ENCODE data around the gene RBFOX1.

The RBFOX1 gene

DNA sequence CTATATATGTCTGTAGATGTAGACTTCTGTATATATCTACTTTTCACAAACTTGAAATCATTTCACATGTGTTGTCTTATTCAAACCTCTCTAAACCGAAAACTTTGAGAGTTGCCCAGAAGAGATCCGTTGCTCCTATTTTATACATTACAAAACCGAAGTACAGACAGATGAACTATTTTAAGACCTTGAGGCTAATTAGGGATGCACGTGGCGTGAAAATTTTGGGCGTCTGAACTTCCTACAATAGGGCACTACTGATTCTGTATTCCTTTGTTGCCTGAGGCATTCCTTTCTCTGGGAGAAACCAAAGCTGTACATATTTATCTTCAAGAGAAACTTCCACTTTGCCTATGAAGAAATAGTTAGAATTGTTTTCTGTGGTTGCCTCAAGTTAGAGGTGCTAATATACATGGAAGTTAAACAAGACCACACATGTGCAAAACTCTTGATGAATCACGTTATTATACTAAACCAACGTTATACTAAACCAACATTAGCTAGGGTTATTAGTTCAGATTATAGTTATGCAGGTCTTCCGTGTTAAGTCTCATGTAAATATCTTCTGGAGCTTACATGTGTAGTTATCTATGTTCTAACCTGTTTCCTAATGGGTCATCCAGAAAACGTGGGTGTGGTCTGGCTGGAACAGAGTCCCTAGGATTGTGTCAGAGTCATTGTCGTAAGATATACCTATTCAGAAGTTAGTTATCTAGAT, 111.2 kb downstream of the RBFOX1 start:
- Mint-ChIP-seq H3K4me1 (no peaks in the 10 kb centered on the region), H3K9me3 (no peaks in the 10 kb centered on the region), H3K27ac (no peak overlapping the region), H3K4me3 (no peak overlapping the region), H3K36me3 (no peaks in the 10 kb centered on the region), H3K27me3 (no peaks in the 10 kb centered on the region)

DNA sequence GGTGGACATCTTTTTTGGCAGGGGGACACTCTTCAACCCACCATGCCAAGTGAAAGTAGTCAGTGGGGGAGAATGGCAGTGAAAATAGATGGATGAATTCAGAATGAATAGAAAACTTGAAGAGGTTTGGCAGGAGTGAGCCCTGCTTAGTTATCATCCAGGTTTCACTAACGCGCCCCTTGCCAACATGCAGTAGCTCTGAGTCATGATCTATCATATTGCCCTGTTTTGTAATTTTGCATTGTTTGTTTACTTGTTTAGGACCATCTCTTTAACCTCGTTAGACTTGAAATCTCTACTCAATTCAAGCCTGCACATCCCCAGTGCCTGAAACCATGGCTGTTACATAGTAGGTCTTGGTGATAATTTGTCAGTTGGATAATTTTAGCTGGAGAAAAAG, 116.7 kb downstream of the RBFOX1 start:
- Mint-ChIP-seq H3K4me1 (no peaks in the 10 kb centered on the region), H3K27me3 (no peaks in the 10 kb centered on the region), H3K36me3 (no peaks in the 10 kb centered on the region), H3K9me3 (peaks cover 14% of the 10 kb centered on the region), H3K4me3 (no peak overlapping the region), H3K27ac (no peak overlapping the region)

DNA sequence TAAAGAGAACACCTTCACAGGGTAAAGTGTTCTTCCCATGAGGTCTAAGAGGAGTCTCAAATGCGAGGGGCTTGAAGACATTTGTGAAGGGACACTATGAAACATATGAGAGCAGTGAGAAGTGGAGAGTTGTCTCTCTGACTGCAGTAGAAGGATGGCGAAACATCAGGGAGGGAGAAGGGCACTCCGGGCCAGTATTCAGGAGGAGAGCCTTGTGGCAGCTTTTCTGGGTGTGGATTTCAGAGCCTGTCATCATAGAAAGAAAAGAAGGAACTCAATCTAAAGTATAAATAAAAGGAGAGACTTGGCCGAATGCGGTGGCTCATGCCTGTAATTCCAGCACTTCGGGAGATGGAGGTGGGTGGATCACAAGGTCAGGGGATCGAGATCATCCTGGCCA, 117.2 kb downstream of the RBFOX1 start:
- Mint-ChIP-seq H3K27ac (no peak overlapping the region), H3K27me3 (no peaks in the 10 kb centered on the region), H3K4me1 (no peaks in the 10 kb centered on the region), H3K9me3 (peaks cover 14% of the 10 kb centered on the region), H3K4me3 (no peak overlapping the region), H3K36me3 (no peaks in the 10 kb centered on the region)

DNA sequence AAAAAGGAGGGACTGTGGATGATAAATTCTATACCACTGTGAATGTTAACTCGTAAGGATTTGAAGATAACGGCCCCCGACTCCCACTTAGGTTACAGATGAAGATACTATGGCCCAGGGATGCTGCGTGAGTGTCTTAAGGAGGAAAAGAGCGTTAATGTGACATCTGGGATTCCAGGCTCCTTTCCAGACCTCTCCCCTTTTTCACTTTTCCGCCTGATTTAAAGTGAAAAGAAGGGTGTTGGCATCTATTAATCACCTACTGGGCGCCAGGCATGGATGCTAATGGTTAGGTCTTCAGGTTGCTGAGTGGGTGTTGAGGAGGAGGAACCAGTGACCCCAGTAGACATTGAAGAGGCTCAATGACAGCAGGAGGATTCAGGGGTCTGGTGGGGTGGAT, 117.8 kb downstream of the RBFOX1 start:
- Mint-ChIP-seq H3K27me3 (no peaks in the 10 kb centered on the region), H3K27ac (no peak overlapping the region), H3K4me1 (no peaks in the 10 kb centered on the region), H3K4me3 (no peak overlapping the region), H3K9me3 (peaks cover 14% of the 10 kb centered on the region), H3K36me3 (no peaks in the 10 kb centered on the region)

DNA sequence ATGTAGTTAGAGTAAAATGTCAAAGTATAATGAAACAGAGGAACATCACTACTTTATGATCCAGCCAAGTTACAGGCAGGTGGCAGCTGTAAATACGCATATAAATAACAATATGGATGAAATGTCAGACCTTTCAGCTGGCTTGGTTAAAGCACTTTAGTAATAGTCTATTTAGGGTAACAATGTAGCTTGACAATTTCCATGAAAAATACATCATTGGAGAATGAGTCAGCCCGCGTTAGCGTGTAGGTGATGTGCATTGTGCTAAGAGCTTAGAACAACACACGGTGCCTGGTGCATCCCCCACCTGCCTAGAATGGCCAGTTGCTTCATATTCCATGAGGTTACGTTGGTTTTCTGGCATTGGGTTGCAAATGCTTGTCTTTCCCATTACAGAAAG, 119.4 kb downstream of the RBFOX1 start:
- no peaks in the 10 kb centered on the region for H3K36me3 Mint-ChIP-seq
- H3K27ac Mint-ChIP-seq, result no peak overlapping the region
- H3K27me3 Mint-ChIP-seq, result no peaks in the 10 kb centered on the region
- peaks cover 14% of the 10 kb centered on the region for H3K9me3 Mint-ChIP-seq
- no peaks in the 10 kb centered on the region for H3K4me1 Mint-ChIP-seq
- H3K4me3 Mint-ChIP-seq, result no peak overlapping the region

DNA sequence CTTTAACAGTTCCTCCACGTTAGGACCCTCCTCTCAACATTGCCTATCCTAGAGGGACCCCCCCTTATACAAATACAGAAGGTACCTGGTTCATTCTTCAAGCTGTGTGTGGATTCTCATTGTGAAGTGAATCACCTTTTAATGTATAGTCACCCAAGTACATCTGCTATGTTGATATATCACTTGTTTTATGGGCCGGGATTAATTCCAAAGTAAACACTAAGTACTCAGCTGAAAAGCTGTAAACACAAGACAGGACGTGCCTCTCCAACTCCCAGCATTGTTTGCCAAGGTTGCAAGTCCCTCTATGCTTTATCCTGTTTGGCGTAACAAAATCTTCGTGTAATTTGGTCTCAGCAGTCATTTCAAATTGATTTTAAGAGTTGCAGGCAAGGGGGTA, 123.6 kb downstream of the RBFOX1 start:
- no peaks in the 10 kb centered on the region for H3K27me3 Mint-ChIP-seq
- H3K4me1 Mint-ChIP-seq, result no peaks in the 10 kb centered on the region
- H3K9me3 Mint-ChIP-seq, result peaks cover 20% of the 10 kb centered on the region
- no peaks in the 10 kb centered on the region for H3K36me3 Mint-ChIP-seq
- H3K27ac Mint-ChIP-seq, result no peak overlapping the region
- no peak overlapping the region for H3K4me3 Mint-ChIP-seq

DNA sequence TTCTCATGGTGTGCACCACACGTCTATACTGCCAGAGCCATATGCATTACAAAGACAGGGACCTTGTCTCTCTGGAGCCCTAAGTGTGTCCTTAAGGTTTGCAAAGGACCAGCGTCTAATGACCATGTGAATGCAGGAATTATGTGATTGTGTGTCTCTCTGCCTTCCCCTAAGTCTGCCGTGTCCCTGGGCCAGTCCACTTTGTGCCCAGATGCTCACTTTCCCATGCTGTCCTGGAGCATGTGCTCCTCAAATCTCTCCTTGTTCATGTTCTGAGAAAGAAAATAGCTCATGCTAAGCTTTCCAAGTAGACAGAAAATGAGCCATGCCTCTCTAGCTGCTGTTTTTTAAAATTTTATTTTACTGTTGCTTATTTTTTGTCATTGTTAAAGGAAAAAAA, 125.5 kb downstream of the RBFOX1 start:
- no peaks in the 10 kb centered on the region for H3K27me3 Mint-ChIP-seq
- peaks cover 19% of the 10 kb centered on the region for H3K9me3 Mint-ChIP-seq
- H3K4me3 Mint-ChIP-seq, result no peak overlapping the region
- no peak overlapping the region for H3K27ac Mint-ChIP-seq
- no peaks in the 10 kb centered on the region for H3K36me3 Mint-ChIP-seq
- no peaks in the 10 kb centered on the region for H3K4me1 Mint-ChIP-seq

DNA sequence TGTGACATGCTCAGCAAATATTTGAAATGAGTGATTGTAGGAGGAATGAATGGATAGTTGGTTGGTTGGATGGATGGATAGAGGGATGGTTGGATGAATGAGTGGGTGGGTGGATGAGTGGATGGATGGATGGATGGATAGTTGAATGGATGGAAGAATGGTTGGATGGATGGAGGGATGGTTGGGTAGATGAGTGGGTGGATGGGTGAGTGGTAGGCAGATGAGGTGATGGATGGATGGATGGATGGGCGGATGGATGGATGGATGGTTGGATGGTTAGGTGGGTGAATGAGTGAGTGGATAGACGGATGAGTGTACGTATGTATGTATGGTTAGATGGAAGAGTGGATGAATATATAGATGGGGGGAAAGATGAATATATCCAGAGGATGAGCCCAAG, 137.7 kb downstream of the RBFOX1 start:
- H3K36me3 Mint-ChIP-seq, result no peaks in the 10 kb centered on the region
- H3K27me3 Mint-ChIP-seq, result no peaks in the 10 kb centered on the region
- H3K4me3 Mint-ChIP-seq, result no peak overlapping the region
- H3K27ac Mint-ChIP-seq, result no peak overlapping the region
- H3K9me3 Mint-ChIP-seq, result peaks cover 6% of the 10 kb centered on the region
- H3K4me1 Mint-ChIP-seq, result no peaks in the 10 kb centered on the region

DNA sequence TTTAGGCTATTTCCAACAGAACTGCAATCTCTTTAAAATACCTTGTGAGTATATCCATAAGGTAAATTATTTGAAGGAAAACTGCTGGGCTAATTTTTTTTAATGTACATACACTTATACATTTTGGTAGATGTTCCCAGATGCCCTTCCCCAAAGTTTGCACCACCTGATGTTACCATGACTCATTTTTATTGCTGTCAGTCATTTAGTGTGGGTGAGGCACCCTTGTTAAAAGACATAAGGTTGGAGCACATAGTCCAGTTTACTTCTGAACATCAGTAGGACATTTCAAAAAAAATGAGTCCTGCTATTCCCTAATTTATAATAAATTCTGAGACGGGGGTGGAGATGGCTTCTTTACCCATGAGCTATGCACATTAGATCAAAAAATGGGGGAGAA, 138.6 kb downstream of the RBFOX1 start:
- Mint-ChIP-seq H3K4me3 (no peak overlapping the region), H3K27me3 (no peaks in the 10 kb centered on the region), H3K9me3 (peaks cover 6% of the 10 kb centered on the region), H3K4me1 (no peaks in the 10 kb centered on the region), H3K27ac (no peak overlapping the region), H3K36me3 (no peaks in the 10 kb centered on the region)

DNA sequence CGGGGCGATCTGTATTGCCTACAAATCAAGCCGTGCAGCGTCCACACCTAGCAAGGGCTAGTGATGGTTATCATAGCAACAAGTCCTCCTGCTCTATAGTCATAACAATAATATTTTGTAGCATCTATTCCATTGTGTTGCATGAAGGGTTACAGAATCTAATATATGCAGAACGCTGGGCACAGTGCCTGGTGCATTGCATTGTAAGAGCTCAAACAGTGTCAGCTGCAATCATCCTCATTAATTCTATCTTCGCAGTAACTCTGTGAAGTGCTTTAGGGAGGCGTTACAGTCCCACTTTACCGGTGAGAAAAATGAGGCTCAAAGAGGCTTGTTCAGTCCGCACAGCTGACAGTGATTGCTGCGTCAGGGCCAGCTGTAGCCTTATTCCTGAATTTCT, 149.4 kb downstream of the RBFOX1 start:
- no peak overlapping the region for H3K4me3 Mint-ChIP-seq
- peaks cover 4% of the 10 kb centered on the region for H3K9me3 Mint-ChIP-seq
- no peaks in the 10 kb centered on the region for H3K36me3 Mint-ChIP-seq
- H3K4me1 Mint-ChIP-seq, result no peaks in the 10 kb centered on the region
- no peaks in the 10 kb centered on the region for H3K27me3 Mint-ChIP-seq
- H3K27ac Mint-ChIP-seq, result no peak overlapping the region

DNA sequence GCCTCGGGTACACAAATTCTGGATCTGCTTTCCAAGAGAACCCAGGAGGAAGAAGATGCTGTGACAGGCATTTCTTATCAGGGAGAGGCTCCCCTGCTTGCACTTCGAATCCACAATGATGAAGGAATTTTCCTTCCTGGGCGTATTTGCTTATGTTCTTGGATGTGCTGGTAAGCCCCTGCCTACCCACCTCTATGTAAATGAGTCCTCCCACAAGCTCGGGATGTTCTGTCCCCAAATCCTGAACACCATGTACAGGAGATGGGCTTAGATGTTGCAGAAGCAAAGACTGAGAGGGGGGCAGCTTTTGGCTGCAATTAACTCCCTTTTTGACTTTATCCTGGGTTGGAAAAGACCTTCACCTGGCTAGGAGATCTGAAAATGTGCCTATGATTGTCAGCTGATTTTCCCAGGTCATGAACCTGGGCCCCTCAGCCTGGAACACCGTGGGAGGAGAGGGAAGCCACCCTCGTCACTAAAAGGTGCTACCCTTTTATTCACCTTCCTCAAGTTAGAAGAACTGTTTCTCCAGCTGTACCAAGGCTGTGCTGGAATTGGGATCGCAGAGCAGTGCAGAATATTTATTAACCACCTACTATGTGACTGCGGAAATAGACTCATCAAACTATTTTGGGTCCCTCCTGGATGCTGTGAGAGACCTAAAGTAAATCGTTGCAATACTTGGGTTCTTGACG, 150.1 kb downstream of the RBFOX1 start:
- Mint-ChIP-seq H3K9me3 (peaks cover 4% of the 10 kb centered on the region), H3K4me3 (no peak overlapping the region), H3K36me3 (no peaks in the 10 kb centered on the region), H3K27ac (no peak overlapping the region), H3K27me3 (no peaks in the 10 kb centered on the region), H3K4me1 (no peaks in the 10 kb centered on the region)

DNA sequence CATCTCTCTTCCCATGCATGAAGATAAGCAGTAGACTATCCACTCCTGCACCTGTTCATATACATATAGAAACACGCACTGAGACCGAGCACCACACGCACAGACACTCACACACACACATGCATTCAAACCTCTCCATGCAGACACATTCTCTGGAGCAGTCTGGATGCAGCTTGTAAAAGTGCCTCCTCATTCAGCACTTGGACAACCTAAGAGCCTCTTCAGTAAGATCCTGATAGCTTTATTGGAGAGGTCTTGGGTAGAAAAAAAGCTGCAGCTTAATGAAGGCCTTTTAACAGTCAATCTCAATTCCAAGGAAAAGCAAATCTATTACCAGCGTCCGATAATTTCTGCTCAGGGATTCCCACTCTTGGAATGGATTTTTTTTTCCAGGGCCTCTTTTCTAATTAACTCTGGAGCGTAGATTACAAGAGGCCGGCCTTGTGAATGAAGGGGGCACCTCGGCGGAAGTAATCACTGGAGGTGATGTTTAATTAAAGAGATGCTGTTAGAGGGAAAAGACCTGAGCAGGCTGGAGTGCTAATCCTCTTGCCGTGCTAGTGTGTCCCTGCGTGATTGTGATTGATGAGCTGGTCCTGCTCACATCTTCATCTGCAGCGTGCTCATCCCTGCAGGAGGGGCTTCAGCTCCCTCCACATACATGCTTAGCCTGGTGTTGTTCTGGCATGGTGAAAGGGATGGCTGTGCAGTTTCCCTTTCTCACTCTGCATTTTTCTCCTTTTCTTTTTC, 155.1 kb downstream of the RBFOX1 start:
- Mint-ChIP-seq H3K27me3 (no peaks in the 10 kb centered on the region), H3K36me3 (no peaks in the 10 kb centered on the region), H3K9me3 (no peaks in the 10 kb centered on the region), H3K27ac (no peak overlapping the region), H3K4me1 (no peaks in the 10 kb centered on the region), H3K4me3 (no peak overlapping the region)

DNA sequence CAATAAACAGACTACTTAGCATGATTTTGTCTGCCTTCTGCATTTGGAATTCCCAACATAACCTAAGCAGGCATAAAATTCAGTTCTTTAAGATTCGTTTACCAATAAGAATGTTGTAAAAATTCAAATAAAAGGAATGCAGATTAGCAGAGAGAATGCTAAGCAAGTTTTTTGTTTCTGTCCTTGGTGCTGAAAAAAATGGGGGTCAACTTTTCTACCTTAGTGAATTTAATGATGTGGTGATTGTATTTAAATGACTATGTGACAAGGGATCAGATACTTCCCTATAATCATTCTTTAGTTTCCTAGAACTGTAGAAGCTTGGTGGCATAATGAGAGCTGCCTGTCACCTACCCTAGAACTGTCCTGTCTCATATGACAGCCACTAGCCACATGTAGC, 159.5 kb downstream of the RBFOX1 start:
- no peaks in the 10 kb centered on the region for H3K27me3 Mint-ChIP-seq
- no peak overlapping the region for H3K4me3 Mint-ChIP-seq
- H3K4me1 Mint-ChIP-seq, result no peaks in the 10 kb centered on the region
- no peaks in the 10 kb centered on the region for H3K36me3 Mint-ChIP-seq
- no peak overlapping the region for H3K27ac Mint-ChIP-seq
- H3K9me3 Mint-ChIP-seq, result no peaks in the 10 kb centered on the region

DNA sequence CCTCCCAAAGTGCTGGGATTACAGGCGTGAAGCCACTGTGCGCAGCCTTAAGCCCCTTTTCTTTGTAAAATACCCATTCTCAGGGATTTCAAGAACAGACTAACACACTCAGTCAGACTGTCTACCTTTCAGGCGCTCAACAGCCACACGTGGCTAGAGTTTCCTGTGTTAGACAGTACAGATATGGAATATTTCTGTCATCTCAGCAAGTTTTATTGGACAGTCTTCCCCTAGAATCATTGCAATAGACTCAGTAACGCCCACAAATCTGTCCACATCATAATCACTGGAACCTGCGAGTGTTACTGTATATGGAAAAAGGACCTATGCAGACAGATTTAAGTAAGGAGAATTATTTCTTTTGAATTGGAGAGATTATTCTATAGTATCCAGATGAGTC, 160.5 kb downstream of the RBFOX1 start:
- Mint-ChIP-seq H3K27ac (no peak overlapping the region), H3K9me3 (no peaks in the 10 kb centered on the region), H3K36me3 (no peaks in the 10 kb centered on the region), H3K27me3 (no peaks in the 10 kb centered on the region), H3K4me3 (no peak overlapping the region), H3K4me1 (no peaks in the 10 kb centered on the region)

DNA sequence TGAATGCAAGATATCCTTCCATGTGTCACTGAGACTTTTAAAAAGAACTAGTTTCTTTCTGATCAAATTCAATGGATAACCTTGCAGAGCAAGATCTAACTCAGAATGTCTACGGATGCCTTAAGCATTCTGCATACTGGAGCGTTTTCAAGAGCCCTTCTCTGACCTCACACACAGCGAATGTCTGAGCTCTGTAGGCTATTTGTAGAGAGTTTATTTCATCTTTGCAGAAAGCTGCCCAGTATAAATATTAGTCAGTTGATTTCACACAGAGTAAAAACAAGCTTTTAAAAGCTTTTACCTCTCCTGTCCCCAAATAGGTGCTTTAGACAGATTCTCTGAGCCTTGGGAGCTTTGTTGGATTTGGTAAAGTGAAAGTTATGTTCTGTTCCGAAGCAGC, 165.0 kb downstream of the RBFOX1 start:
- no peaks in the 10 kb centered on the region for H3K9me3 Mint-ChIP-seq
- H3K27me3 Mint-ChIP-seq, result no peaks in the 10 kb centered on the region
- no peaks in the 10 kb centered on the region for H3K36me3 Mint-ChIP-seq
- H3K4me1 Mint-ChIP-seq, result no peaks in the 10 kb centered on the region
- H3K4me3 Mint-ChIP-seq, result no peak overlapping the region
- H3K27ac Mint-ChIP-seq, result no peak overlapping the region

DNA sequence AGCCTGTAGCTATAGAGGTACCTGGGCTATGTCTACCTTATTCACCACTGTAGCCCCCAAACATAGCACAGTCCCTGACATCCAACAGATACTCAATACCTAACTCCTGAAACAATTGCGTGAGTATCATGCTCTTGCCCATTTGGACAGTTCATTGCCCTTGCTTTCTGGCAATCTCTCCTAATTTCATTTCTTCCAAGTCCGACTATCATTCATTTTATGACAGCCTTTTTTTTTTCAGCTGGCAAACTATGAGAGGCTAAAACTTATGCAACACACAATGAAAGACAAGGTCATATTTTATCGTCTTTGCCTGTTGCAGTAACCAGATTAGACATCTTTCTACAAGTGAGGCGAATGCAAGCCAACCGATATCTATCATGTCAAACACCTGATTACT, 169.2 kb downstream of the RBFOX1 start:
- Mint-ChIP-seq H3K36me3 (no peaks in the 10 kb centered on the region), H3K4me1 (no peaks in the 10 kb centered on the region), H3K27ac (no peak overlapping the region), H3K4me3 (no peak overlapping the region), H3K9me3 (peaks cover 3% of the 10 kb centered on the region), H3K27me3 (no peaks in the 10 kb centered on the region)
